ENCODE results near the gene GLT1D1. TPM values are rescaled to one million over a fixed set of nuclear protein-coding genes. Genes with fewer than 3 reads are reported as not detected.
"Not testable (repeated sequence)": the region's sequence is repeated elsewhere in the genome, so short reads cannot be mapped to it uniquely, and the experiment has no call there.

The GLT1D1 gene
- not detected in 2 replicates for total RNA-seq
- polyA plus RNA-seq (2012) = 0.05 TPM

GRCh38 chr12:128852885-128853599 is at the start of gene GLT1D1:
TSS of gene GLT1D1 (plus strand) at chr12:128853478. CDS start at chr12:128853582, 104 bp downstream.
- DNase-seq (ENCODE audit: low read depth) = no peak

- DNase-seq (ENCODE audit: low read depth) = peak; percentile 82
Observed at GRCh38 chr12:128803788-128804187, 49.5 kb upstream of the GLT1D1 start.

- DNase-seq (ENCODE audit: low read depth) = no peak
Observed at GRCh38 chr12:128804762-128805161, 48.5 kb upstream of the GLT1D1 start.

GRCh38 chr12:128805406-128805805 is 47.9 kb upstream of the GLT1D1 start:
- not testable (repeated sequence) for DNase-seq (ENCODE audit: low read depth)

- DNase-seq (ENCODE audit: low read depth) = no peak
Observed at GRCh38 chr12:128806573-128806972, 46.7 kb upstream of the GLT1D1 start.

- DNase-seq (ENCODE audit: low read depth) = no peak
Observed at GRCh38 chr12:128807161-128807724, 46.0 kb upstream of the GLT1D1 start.

GRCh38 chr12:128808651-128809050 is 44.6 kb upstream of the GLT1D1 start:
- DNase-seq (ENCODE audit: low read depth) = no peak

- peak; percentile 93 for DNase-seq (ENCODE audit: low read depth)
Observed at GRCh38 chr12:128810182-128811127, 42.8 kb upstream of the GLT1D1 start.

- no peak for DNase-seq (ENCODE audit: low read depth)
Observed at GRCh38 chr12:128811806-128812205, 41.5 kb upstream of the GLT1D1 start.

GRCh38 chr12:128813392-128813791 is 39.9 kb upstream of the GLT1D1 start:
- DNase-seq (ENCODE audit: low read depth) = peak; percentile 92

GRCh38 chr12:128813883-128814282 is 39.4 kb upstream of the GLT1D1 start:
- peak; percentile 48 for DNase-seq (ENCODE audit: low read depth)

GRCh38 chr12:128814411-128815261 is 38.6 kb upstream of the GLT1D1 start:
- DNase-seq (ENCODE audit: low read depth) = no peak

- no peak for DNase-seq (ENCODE audit: low read depth)
Observed at GRCh38 chr12:128815779-128816642, 37.3 kb upstream of the GLT1D1 start.

GRCh38 chr12:128816643-128816920 is 36.7 kb upstream of the GLT1D1 start:
- no peak for DNase-seq (ENCODE audit: low read depth)

- peak; percentile 87 for DNase-seq (ENCODE audit: low read depth)
Observed at GRCh38 chr12:128817111-128818015, 35.9 kb upstream of the GLT1D1 start.

GRCh38 chr12:128818065-128819022 is 34.9 kb upstream of the GLT1D1 start:
- peak; percentile 79 for DNase-seq (ENCODE audit: low read depth)

- peak; percentile 83 for DNase-seq (ENCODE audit: low read depth)
Observed at GRCh38 chr12:128819293-128820144, 33.8 kb upstream of the GLT1D1 start.

All from myocyte (in vitro differentiated cells).